ENCODE results near the gene CDH11. TPM values are rescaled to one million over a fixed set of nuclear protein-coding genes. Genes with fewer than 3 reads are reported as not detected.

CDH11 gene
- total RNA-seq, 1 donor from 2014 or later, result 145 TPM

- Histone ChIP-seq H3K9me3 (no peaks in the 10 kb centered on the region), H3K27ac (no peak overlapping the region), H3K36me3 (peaks cover 0 to 4% of the 10 kb centered on the region in 2 donors), H3K4me1 (peaks cover 0 to 6% of the 10 kb centered on the region in 2 donors), H3K27me3 (no peaks in the 10 kb centered on the region), H3K4me3 (no peak overlapping the region)
- no peak for TF ChIP-seq CTCF (IDR thresholded peaks at IDR 0.05)
- DNase-seq (ENCODE audit: low spot score in 2 of 2), result no peak
- intact Hi-C loops (cut with DNase I), result no loop called here
Measured at GRCh38 chr16:65077181-65077580, 44.7 kb downstream of the CDH11 start.

GRCh38 chr16:65075877-65076276 lies 46.0 kb downstream of the CDH11 start:
- H3K4me3 ChIP-seq, result no peak overlapping the region
- intact Hi-C loops (cut with DNase I), result no loop called here
- H3K36me3 ChIP-seq, result peaks cover 0 to 4% of the 10 kb centered on the region in 2 donors
- H3K27me3 ChIP-seq, result no peaks in the 10 kb centered on the region
- H3K27ac ChIP-seq, result no peak overlapping the region
- no peak for TF ChIP-seq CTCF (IDR thresholded peaks at IDR 0.05)
- no peaks in the 10 kb centered on the region for H3K9me3 ChIP-seq
- peaks cover 0 to 15% of the 10 kb centered on the region in 2 donors for H3K4me1 ChIP-seq
- no peak for DNase-seq (ENCODE audit: low spot score in 2 of 2)

- peak overlapping the region; percentile 62 to 80 for H3K27ac ChIP-seq
- H3K4me1 ChIP-seq, result peaks cover 0 to 24% of the 10 kb centered on the region in 2 donors
- no peaks in the 10 kb centered on the region for H3K9me3 ChIP-seq
- DNase-seq (ENCODE audit: low spot score in 2 of 2), result peak; percentile 16 to 79
- H3K27me3 ChIP-seq, result no peaks in the 10 kb centered on the region
- intact Hi-C loops (cut with DNase I), result loop anchor here (2.0 kb wide), 1 partner anchor 47 kb away; no protein-coding TSS in a partner anchor
- peak overlapping the region; percentile 11 to 52 for H3K4me3 ChIP-seq
- no peak for TF ChIP-seq CTCF (IDR thresholded peaks at IDR 0.05)
- peaks cover 0 to 3% of the 10 kb centered on the region in 2 donors for H3K36me3 ChIP-seq
Measured at GRCh38 chr16:65071433-65072311, 50.2 kb downstream of the CDH11 start.

GRCh38 chr16:65070831-65071432 lies 50.9 kb downstream of the CDH11 start:
- Histone ChIP-seq H3K27ac (peak overlapping the region; percentile 62 to 80), H3K36me3 (no peaks in the 10 kb centered on the region), H3K4me1 (peaks cover 0 to 24% of the 10 kb centered on the region in 2 donors), H3K4me3 (peak overlapping the region; percentile 11 to 52), H3K9me3 (no peaks in the 10 kb centered on the region), H3K27me3 (no peaks in the 10 kb centered on the region)
- TF ChIP-seq CTCF (IDR thresholded peaks at IDR 0.05), result no peak
- intact Hi-C loops (cut with DNase I), result no loop called here
- peak; percentile 26 to 85 for DNase-seq (ENCODE audit: low spot score in 2 of 2)

GRCh38 chr16:65069766-65070165 lies 52.1 kb downstream of the CDH11 start:
- Histone ChIP-seq H3K9me3 (no peaks in the 10 kb centered on the region), H3K27ac (no peak overlapping the region), H3K27me3 (no peaks in the 10 kb centered on the region), H3K4me1 (peaks cover 0 to 24% of the 10 kb centered on the region in 2 donors), H3K4me3 (no peak overlapping the region), H3K36me3 (no peaks in the 10 kb centered on the region)
- intact Hi-C loops (cut with DNase I), result no loop called here
- DNase-seq (ENCODE audit: low spot score in 2 of 2), result no peak
- no peak for TF ChIP-seq CTCF (IDR thresholded peaks at IDR 0.05)
